GM18502 (cell line): ENCODE data around the gene PSMC5.

ENCODE experiments used
- ATAC-seq: cut with Tn5 transposase; IDR thresholded peaks from one replicate; pipeline ENCODE4 v1.9.1; 2021; ENCODE audit warnings: mild to moderate bottlenecking; ENCODE audit not compliant: unreplicated experiment, poor library complexity

Gene PSMC5

DNA sequence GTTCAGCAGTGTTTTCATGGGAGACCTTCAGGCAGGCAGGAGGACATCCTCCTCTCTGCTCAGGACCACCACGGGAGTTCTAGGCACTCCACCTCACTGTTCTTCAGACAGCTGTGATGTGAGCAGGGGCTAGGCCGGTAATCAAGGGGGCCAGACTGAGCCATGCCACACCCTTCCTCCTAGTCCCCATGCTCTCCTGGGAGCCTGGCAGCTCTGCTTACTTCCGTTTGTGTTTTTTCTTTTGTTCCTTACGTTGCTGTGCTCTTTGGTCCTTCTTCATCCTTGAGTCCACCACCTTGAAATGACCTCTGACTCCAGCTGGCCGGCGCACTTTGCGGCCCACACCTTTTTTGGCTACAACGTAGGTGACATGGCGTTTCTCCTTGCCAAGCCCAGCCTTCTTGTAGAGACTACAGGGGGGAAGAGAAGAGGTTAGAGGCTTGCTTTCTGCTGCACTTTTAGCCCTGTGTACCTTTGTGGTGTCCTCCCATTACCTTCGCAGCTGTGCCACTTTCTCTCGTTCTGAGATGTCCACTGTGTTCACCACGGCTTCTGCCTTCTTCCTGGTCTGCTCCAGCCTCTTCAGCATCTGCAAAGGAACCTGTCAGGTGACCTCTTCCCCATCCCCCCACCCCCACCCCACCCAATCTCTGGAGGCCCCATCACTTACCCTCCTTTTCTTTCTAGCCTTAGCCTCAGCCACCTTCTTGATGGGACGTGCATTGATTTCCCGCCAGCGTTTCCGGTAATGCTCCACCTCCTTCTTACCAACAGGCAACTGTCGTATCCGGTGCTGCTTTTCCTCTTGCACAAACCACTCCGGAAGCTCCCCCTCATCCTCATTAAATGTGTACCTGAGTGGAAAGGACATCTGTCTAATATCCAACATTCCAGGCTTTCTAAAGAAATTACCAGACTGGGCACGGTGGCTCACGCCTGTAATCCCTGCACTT, 7.4 kb upstream of the PSMC5 start:
- ATAC-seq: no peak

DNA sequence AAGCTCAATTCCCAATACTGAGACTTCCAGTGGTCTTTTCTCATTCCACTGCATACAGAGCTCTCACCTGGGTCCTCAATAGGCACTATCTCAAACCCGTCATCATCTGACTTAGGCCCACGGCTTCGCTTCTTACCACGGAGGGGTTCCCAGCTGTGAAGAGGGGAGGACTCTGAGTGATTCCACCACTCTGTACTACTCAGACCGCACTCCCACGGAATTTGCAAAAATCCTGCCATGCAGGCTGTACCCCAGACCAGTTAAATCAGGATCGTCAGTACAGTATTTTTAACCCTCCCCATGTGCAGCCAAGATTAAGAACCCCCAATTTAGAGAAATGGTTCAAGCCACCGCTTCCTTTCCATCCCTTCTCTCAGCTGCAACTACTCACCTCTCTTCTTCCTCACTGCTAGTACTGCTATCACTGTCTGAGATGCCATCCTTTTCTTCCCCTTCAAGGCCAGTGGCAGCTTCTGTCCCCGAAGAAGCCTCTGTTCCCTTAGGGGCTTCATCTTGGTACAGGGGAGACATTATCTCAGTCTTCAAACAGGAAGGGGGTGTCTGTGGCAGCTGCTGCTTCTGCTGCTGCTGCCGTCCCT, 6.2 kb upstream of the PSMC5 start:
- ATAC-seq: no peak

DNA sequence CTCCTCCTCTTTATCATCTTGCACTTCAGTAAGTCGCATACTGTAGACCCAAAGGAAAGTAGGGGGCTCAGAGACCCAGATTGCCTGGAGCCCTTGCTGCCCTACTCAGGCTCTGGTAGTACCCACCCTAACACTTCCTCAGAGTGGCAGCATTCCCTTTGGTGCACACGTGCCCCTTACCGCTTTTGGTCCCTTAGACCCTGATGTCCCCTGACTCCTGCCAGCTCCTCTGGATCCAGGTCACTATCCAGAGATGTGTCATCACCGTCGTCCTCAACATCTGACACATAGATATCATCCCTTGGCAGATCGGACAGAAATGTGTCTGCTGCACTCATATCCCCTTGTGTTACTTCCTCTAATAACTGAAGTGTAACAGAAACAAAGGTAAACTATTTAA, 5.4 kb upstream of the PSMC5 start:
- no peak for ATAC-seq

DNA sequence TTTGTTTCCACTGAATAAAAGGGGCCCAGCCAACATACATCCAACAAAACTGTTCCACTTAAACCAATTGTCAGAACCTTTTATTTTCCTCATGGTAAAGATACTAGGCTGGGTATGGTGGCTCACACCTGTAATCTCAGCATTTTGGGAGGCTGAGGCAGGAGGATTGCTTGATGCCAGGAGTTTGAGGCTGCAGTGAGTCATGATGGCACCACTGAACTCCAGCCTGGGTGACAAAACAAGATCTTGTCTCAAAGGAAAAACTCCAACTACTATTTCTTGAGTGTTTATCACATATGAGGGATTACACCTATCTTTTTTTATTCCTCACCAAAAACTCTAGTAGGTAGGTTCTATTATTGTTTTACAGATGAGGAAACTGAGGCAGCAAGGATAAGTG, 4.7 kb upstream of the PSMC5 start:
- ATAC-seq: no peak

DNA sequence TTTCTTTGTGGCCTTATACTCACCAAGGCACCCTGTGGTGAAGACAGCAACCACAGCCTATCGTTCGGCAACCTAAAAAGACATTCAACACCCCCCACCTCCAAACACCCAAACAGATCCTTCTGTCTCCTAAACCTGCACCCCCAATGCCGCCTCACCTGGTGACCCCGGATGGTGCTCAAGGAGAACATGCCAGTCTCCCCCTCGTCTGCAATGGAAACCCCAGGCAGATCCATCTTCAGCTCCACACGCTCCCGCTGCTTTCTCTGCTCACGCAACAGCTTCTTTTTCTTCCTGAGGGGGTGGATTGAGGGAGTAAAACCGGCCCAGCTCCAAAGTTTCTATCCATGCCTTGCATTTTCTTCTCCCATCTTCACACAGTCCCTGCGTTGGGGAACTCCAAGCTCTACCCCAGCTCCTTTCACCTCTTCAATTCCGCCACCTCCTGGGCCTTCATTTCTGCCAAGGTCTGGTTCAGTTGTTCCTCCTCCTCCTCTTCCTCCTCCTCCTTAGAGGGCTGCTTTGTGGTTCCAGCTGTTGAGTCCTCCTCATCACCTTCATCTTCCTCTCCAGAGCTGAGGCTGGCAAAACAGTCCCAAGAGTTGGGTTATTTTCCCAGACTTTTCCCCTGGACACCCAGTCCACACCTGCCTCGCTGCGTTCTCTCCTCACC, 3.4 kb upstream of the PSMC5 start:
- ATAC-seq: no peak

DNA sequence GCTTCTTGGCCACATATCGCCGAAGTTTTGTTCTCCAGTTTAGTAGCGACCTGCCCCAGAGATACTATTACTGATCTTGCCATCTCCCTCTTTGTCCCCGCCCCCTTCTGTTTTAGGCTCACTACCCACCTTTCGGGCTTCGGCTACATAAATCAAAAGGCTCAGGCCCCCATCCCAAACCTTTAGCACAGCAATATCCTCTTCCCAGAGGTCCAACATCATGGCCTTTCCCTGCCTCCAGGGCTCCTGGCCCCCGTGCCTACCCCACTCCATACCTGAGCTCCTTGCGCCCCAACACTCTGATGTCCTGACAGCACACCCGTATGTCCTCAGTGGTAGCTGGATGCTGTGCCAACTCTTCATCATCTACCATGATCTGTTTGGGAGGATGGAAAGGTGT, 2.9 kb upstream of the PSMC5 start:
- ATAC-seq: no peak

DNA sequence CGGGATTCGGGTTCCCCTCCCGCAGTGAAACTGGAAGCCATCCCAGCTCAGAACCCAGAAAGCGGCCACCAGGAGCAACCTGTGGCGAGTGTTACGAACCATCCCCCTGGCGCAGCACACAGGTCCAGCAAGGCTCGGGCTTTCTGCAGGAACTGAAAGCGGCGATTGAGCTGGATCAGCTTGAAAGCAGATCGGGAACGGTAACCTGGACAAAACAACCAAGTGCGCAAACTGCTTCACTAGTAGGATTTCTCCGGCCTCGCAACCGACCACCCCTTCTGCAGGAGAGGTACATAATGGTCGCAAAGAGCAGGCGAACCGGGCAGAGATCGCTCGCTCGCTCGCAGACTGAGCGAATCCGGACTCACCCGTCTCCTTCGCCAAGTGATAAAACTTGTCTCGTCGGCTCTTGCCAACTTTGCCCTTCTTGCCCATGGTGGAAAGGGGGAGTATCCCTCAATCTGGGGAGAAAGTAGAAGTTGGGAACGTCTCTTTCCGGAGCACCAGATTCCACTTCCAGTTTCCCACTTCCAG, 696 bp upstream of the PSMC5 start:
- peak; percentile 4 for ATAC-seq

DNA sequence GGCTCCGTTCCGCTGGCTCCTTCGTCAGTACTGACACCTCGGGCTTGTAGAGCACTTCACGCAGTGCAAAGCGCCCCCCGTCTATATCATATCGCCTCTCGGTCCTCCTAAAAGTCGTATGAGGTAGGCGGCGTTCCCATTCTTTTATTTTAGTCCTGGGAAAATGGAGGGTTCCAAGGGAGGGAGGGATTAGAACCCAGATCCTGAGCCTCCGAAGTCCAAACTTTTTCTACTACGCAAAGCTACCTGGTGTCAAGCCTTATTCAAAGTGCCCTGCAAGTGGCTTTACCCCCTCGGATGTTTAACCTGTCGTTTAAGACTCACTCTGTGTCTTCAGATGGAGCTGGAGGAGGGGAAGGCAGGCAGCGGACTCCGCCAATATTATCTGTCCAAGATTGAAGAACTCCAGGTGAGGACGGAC, 580 bp downstream of the PSMC5 start:
- no peak for ATAC-seq

DNA sequence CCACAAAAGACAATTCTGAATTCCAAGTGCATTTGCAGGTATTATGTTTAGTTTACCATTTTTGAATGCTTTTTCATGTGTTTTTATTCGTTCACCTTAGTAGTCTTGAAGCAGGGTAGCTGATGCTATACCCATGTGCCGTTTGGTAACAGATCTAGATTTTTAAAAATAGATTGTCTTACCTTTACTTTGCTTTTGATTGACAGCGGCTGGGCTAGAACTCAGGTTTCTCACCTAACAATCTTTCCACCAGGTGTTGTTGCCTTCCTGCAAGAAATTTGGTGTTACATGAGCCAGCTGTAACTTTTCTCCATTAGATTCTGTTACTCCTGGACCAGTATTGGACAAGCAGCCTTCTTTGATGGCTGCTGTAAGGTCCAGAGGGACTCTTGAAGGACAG, 1.7 kb downstream of the PSMC5 start:
- ATAC-seq: no peak

DNA sequence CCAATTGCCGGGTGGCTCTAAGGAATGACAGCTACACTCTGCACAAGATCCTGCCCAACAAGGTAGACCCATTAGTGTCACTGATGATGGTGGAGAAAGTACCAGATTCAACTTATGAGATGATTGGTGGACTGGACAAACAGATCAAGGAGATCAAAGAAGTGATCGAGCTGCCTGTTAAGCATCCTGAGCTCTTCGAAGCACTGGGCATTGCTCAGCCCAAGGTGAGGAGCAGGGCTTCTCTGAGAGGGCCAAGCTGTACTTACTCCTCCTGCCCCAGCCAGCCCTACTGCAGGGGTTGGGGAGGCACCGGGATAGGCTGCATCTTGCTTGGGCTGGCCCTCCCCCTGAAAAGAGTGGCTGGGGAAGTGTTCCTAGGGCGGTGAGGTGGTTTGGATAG, 3.0 kb downstream of the PSMC5 start:
- no peak for ATAC-seq

DNA sequence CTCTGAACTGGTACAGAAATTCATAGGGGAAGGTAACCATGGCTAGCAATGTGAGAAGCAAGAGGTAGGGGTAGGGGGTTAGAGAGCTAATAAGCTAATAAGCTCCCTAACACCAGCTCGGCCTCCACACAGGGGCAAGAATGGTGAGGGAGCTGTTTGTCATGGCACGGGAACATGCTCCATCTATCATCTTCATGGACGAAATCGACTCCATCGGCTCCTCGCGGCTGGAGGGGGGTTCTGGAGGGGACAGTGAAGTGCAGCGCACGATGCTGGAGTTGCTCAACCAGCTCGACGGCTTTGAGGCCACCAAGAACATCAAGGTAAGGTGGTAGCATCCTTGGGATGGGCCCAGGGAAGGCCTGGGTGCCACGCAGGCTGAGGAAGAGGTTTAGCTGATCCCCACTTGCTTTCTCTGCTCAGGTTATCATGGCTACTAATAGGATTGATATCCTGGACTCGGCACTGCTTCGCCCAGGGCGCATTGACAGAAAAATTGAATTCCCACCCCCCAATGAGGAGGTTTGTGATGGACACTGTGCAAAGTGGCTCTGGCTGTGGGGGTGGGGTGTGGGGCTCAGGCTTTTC, 3.8 kb downstream of the PSMC5 start:
- no peak for ATAC-seq

DNA sequence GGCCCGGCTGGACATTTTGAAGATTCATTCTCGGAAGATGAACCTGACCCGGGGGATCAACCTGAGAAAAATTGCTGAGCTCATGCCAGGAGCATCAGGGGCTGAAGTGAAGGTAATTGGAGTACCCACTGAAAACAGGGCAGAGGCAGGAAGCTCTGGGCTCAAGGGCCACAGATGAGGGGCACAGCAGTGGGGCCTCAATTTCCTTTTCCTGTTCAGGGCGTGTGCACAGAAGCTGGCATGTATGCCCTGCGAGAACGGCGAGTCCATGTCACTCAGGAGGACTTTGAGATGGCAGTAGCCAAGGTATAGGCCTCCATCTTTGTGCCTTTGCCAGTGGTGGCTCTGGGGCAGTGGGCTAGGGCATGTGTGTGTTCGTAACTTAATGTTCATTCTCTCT, 4.3 kb downstream of the PSMC5 start:
- ATAC-seq: no peak

DNA sequence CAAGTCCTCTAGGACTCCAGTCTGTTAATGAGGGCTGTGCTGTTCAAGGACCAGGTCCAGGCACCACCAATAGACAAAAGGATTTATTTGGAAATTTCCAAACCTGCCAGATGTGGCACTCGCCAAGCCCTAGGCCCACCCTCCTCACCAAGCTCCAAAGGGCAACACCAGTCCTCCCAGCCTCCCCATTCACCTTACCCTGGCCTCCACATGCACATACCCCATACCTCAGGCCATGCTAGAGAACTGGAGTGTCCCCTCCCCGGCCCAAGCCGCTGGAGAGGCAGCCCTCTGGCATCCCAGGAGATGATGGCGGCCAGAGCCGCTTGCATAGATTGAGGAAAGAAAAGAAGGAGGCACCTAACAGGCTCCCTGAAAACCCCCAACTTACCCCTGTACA, 4.8 kb downstream of the PSMC5 start:
- no peak for ATAC-seq

DNA sequence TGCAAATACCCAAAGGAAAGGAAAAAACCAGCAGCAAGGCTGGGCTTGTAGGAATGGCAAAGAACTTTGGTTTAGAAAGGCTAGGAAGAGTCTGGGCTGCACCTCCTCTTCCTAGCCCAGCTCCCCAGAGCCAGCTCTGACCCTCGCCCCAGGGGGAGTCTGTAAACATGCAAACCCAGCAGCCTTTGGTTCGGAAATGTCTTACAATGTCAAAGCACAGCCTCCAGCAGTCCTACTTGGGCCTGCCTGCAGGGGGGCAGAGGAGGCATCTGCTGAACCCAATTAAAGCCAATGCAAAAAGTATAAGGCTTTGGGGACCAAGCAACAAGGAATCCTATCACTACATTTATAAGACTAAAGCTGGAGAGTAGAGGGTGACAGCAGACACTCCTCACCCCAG, 5.2 kb downstream of the PSMC5 start:
- no peak for ATAC-seq

DNA sequence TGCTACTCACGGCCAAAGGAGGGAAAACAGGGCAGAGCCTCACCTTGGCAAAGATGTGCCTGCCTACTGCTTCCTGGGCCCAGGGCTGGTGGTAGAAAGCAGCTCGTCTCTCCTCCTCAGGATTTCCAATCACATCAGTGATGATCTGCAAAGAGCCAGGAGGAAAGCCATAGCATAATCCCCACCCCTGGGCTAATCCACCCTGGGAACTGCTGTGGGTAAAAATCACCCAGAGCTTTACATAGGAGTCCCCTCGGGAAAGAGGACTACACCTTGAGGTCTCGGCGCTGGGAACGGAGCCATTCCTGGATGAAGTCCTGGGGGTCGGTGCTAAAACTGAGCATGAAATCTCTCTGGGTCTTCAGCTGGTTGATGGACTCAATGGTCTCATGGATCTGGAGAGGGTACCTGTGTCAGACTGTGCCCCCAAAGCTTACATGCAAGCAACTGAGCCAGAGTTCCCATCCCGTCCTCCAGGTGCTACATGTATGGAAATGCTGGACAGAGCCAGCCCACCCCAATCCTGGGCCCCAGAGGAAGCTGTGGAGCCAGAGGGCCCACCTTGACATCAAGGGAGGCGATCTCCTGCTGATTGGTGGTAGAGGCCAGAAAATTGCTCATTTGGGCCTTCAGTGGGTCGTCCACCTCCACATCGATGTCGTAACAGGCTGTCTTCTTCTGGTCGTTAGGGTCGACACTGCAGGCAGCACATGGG, 6.0 kb downstream of the PSMC5 start:
- no peak for ATAC-seq

DNA sequence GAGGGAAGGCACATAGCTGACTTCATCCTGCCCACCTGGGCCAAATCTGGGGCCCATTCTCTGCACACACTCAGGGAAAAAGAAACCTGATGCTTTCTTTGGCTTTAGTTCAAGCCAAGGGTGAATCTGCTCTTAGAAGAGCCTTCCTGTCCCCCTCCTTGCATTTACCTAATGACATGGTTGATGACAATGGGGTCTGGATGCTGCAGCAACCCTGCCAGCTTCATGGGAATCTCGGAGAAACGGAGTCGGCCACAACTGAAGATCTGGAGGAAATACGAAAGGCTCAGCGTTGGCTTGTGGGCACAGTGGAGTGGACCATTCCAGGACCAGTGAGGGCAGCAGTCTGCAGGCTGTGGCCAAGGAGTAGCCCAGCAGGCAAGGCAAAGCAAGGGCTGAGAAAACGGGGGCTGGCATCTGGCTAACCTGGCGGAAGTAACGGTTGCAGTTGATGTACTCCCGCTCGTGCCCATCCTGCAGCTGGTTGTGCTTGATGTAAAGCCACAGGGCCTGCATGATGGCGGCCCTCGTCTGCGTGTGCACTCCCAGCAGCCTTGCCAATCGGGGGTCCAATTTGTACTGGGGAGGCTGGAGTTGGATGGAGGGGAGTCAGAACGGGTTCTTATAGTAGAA, 6.6 kb downstream of the PSMC5 start:
- no peak for ATAC-seq

DNA sequence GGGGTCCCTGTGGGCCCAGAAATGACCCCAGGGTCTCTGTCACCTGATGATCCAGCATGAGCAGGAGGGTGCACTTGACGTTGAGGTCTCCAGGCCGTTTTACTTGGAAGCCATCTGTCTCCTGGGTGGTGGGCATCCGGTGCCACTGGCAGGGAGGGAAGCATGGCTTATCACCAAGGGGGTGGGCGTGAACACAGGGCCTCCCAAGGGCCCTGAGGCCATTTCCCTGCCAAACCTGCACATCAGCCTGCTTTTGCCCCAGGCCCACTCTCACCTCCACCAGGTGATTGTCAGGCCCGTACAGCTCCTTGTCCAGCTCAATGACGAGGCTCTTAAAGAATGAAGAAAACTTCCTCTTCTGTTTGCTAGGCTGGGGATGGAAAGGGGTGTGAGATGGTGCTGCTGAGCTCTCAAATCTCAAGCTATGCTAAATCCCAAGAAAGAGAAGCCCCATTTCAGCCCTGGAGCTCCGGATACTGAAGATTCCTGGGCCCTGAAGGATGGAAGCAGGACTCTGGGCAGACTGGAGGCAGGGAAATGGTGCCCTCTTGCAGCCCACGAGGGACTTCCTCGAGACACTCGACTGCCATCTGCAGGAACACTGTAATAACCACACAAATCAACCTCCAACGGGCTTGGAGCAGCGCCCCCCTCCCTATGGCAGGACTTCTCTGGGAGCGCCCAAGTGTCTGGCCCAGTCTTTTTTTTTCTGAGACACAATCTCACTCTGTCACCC, 7.4 kb downstream of the PSMC5 start:
- ATAC-seq: peak; percentile 70

DNA sequence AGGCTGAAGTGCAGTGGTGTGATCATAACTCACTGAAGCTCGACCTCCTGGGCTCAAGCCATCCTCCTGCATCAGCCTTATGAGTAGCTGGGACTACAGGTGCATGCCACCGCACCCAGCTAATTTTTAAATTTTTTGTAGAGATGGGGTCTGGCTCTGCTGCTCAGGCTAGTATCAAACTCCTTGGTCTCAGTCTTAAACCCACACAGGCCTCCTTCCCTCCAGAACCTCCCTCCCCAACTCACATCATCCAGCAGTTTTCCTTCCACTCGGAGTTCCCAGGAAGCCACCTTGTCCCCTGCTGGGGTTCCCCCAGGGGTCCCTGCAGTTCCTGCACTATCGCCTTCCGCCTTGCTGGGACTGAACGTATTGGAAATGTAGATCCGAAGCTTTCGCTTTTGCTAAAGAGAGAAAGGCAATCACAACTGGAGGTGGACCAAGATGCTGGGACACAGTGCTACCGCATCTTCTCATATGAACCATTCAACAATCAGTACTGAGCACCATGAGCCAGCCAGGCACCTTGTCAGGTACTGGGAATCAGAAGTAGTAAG, 8.0 kb downstream of the PSMC5 start:
- no peak for ATAC-seq

DNA sequence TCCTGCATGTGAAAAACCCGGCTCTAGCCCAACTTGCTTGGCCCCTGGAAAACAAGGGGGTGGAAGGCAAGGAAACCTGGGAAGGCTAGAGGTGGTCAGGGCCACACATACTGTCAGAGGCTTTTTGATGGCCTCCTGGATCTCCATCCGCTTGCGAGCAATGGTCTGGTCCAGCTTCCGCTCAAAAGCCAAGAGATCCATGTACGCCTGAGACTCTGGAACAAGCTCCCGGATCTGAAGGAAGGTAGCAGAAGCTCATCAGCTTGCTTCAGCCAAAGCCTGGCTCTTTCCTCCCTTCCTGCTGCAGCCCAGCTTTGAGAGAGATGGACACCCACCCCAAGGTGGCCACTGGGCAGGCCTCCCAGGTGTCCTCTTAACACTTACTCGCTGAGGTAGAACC, 9.6 kb downstream of the PSMC5 start:
- ATAC-seq: no peak
